Caco-2 (cell line): Measurements from ENCODE around the gene RSRC1. TPM values are rescaled to one million over a fixed set of nuclear protein-coding genes. Genes with fewer than 3 reads are reported as not detected.

Experiments used
- BruUV-seq: library from RNA; stranded (reverse); fragments of 400-500 nt; replicated peaks from 2 replicates; lab custom pipeline; 2021; lab: Mats Ljungman, UMichigan
- CTCF ChIA-PET: fragments of 300-600 bp; sonication (Branson Sonifier 250); formaldehyde crosslinking; loops from one replicate; lab custom pipeline; 2022; ENCODE audit warnings: antibody characterized with exemption; lab: Charles Lee
- POLR2A ChIA-PET: fragments of 300-600 bp; sonication (Branson Sonifier 250); formaldehyde crosslinking; loops from one replicate; lab custom pipeline; 2022; ENCODE audit warnings: antibody characterized with exemption; lab: Charles Lee
- DNase-seq, 2 experiments: peaks; one replicate each; pipeline versions ENCODE4 v3.0.0 to v3.0.0-alpha.2; 2020 to 2022
- H3K27me3 ChIP-seq: replicated peaks from 2 replicates; pipeline ENCODE4 v1.6.0; 2011; ENCODE audit warnings: low read length; ENCODE audit not compliant: control insufficient read depth, insufficient read depth
- H3K36me3 ChIP-seq: 2 replicates; pipeline ENCODE4 v1.5.1; 2011; ENCODE audit warnings: low read length; ENCODE audit not compliant: control insufficient read depth, insufficient read depth
- H3K4me1 ChIP-seq: fragments of 250-450 bp; sonication (Bioruptor Pico); 2 replicates; pipeline ENCODE4 v1.5.1; 2020; ENCODE audit warnings: mild to moderate bottlenecking
- H3K4me3 ChIP-seq: 2 replicates; pipeline ENCODE4 v1.5.1; 2011; ENCODE audit warnings: low read depth, mild to moderate bottlenecking, control low read depth, low read length
- H3K9me3 ChIP-seq: fragments of 250-450 bp; sonication (Bioruptor Pico); 2 replicates; pipeline ENCODE4 v1.5.1; 2020; ENCODE audit warnings: mild to moderate bottlenecking, moderate library complexity
- H3K27ac Mint-ChIP-seq: one replicate; pipeline ENCODE4 v1.8.0; 2022; ENCODE audit warnings: mixed read lengths; ENCODE audit not compliant: unreplicated experiment
- H3K27me3 Mint-ChIP-seq: one replicate; pipeline ENCODE4 v1.8.0; 2022; ENCODE audit warnings: mixed read lengths; ENCODE audit not compliant: insufficient read depth, unreplicated experiment
- H3K36me3 Mint-ChIP-seq: one replicate; pipeline ENCODE4 v1.8.0; 2022; ENCODE audit warnings: mild to moderate bottlenecking, mixed read lengths; ENCODE audit not compliant: insufficient read depth, unreplicated experiment
- H3K4me1 Mint-ChIP-seq: one replicate; pipeline ENCODE4 v1.8.0; 2022; ENCODE audit warnings: low read depth, mixed read lengths; ENCODE audit not compliant: unreplicated experiment
- H3K4me3 Mint-ChIP-seq: one replicate; pipeline ENCODE4 v1.8.0; 2022; ENCODE audit warnings: mild to moderate bottlenecking, moderate library complexity, mixed read lengths; ENCODE audit not compliant: unreplicated experiment
- H3K9me3 Mint-ChIP-seq: one replicate; pipeline ENCODE4 v1.8.0; 2022; ENCODE audit warnings: mixed read lengths; ENCODE audit not compliant: unreplicated experiment
- intact Hi-C: fragments of 100-400 bp; cut with micrococcal nuclease; formaldehyde crosslinking; loops from one replicate; pipeline ENCODE4 v1.10.0; 2022; ENCODE audit not compliant: unreplicated experiment
- total RNA-seq: library from RNA; stranded (reverse); gene quantifications from 2 replicates; pipeline ENCODE4 v1.2.3, GENCODE V29; 2022
- TF ChIP-seq, protein P1 (sequence below), 2 experiments: fragments of 200-600 bp in 1 of 2; IDR thresholded peaks; 1 replicate in 1 of 2; 2 replicates in 1 of 2; pipeline versions ENCODE4 v1.5.1 to v1.8.0; 2011 to 2022; ENCODE audit warnings: antibody characterized with exemption in 1 of 2, control low read depth in 1 of 2, inconsistent platforms in 1 of 2, low read depth in 1 of 2, low read length in 1 of 2, mild to moderate bottlenecking in 1 of 2, moderate library complexity in 1 of 2; ENCODE audit not compliant: insufficient read depth in 1 of 2, severe bottlenecking in 1 of 2, unreplicated experiment in 1 of 2

Gene RSRC1
- total RNA-seq, 1 experiment from 2014 or later, result 38.4 TPM

- H3K9me3 Mint-ChIP-seq, result no peaks in the 10 kb centered on the region
- no peak overlapping the region for H3K4me3 Mint-ChIP-seq
- Histone ChIP-seq H3K36me3 (no peaks in the 10 kb centered on the region), H3K9me3 (no peaks in the 10 kb centered on the region), H3K4me3 (no peak overlapping the region), H3K27me3 (no peaks in the 10 kb centered on the region), H3K4me1 (no peaks in the 10 kb centered on the region)
- CTCF ChIA-PET, result no interaction called here
- intact Hi-C loops, result no loop called here
- TF ChIP-seq, protein P1, sequence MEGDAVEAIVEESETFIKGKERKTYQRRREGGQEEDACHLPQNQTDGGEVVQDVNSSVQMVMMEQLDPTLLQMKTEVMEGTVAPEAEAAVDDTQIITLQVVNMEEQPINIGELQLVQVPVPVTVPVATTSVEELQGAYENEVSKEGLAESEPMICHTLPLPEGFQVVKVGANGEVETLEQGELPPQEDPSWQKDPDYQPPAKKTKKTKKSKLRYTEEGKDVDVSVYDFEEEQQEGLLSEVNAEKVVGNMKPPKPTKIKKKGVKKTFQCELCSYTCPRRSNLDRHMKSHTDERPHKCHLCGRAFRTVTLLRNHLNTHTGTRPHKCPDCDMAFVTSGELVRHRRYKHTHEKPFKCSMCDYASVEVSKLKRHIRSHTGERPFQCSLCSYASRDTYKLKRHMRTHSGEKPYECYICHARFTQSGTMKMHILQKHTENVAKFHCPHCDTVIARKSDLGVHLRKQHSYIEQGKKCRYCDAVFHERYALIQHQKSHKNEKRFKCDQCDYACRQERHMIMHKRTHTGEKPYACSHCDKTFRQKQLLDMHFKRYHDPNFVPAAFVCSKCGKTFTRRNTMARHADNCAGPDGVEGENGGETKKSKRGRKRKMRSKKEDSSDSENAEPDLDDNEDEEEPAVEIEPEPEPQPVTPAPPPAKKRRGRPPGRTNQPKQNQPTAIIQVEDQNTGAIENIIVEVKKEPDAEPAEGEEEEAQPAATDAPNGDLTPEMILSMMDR (IDR thresholded peaks at IDR 0.05; ENCODE audit: insufficient read depth in 1 of 2, low read depth in 1 of 2, low read length in 1 of 2, severe bottlenecking in 1 of 2, unreplicated experiment in 1 of 2), result no peak
- H3K36me3 Mint-ChIP-seq, result no peaks in the 10 kb centered on the region
- H3K4me1 Mint-ChIP-seq, result peaks cover 4% of the 10 kb centered on the region
- no peaks in the 10 kb centered on the region for H3K27me3 Mint-ChIP-seq
- POLR2A ChIA-PET, result no interaction called here
- DNase-seq, result no peak
- H3K27ac Mint-ChIP-seq, result no peak overlapping the region
- no TSS peak for BruUV-seq
These were observed 75.8 kb downstream of the RSRC1 start for GRCh38 chr3:158185711-158186110.

DNA sequence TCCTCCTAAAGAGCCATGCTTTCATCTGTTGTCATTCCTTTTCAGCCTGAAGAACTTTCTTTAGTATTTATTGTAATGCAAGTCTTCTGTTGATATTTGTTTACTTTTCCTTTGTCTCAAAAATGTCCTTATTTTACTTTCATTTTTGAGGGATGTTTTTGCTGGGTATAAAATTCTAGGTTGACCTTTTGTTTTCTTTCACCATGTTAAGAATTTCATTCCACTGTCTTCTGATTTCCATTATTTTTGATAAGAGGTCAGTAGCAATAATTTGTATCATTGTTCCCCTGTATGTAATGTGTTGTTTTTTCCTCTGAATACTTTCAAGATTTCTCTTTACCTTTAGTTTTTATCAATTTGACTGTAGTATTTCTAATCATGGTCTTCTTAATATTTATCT lies 91.1 kb downstream of the RSRC1 start:
- Mint-ChIP-seq H3K4me1 (peaks cover under 1% of the 10 kb centered on the region), H3K36me3 (no peaks in the 10 kb centered on the region), H3K27ac (no peak overlapping the region), H3K4me3 (no peak overlapping the region), H3K27me3 (no peaks in the 10 kb centered on the region), H3K9me3 (peaks cover 62% of the 10 kb centered on the region)
- Histone ChIP-seq H3K36me3 (no peaks in the 10 kb centered on the region), H3K4me1 (no peaks in the 10 kb centered on the region), H3K27me3 (no peaks in the 10 kb centered on the region), H3K9me3 (peaks cover 17% of the 10 kb centered on the region; the same call in 1 of the 2 replicates), H3K4me3 (no peak overlapping the region)
- TF ChIP-seq, protein P1 (IDR thresholded peaks at IDR 0.05; ENCODE audit: insufficient read depth in 1 of 2, low read depth in 1 of 2, low read length in 1 of 2, severe bottlenecking in 1 of 2, unreplicated experiment in 1 of 2), result no peak
- DNase-seq, result no peak
- BruUV-seq, result no TSS peak
- intact Hi-C loops, result no loop called here
- CTCF ChIA-PET, result no interaction called here
- POLR2A ChIA-PET, result no interaction called here

DNA sequence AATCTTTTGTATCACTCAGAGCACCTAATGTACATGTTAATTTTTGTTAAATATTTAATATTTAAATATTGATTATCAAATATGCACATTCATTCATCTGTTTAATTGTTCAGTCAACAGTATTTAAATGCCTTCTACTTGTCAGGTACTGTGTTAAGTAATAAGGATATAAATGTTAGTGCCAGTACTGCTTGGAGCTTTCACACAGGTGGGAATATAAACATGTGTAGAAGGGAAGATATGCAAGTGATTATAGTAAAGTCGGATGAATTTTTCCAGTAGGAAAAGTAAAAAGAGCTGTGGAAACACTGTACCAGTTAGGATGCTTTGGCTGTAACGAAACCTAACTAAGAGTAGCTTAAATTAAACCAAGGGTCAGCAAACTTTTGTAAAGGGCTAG lies 95.4 kb downstream of the RSRC1 start:
- H3K9me3 Mint-ChIP-seq, result peaks cover 34% of the 10 kb centered on the region
- no peak overlapping the region for H3K27ac Mint-ChIP-seq
- ChIA-PET POLR2A (no interaction called here), CTCF (no interaction called here)
- peaks cover 6% of the 10 kb centered on the region for H3K4me1 Mint-ChIP-seq
- no peaks in the 10 kb centered on the region for H3K27me3 Mint-ChIP-seq
- Histone ChIP-seq H3K36me3 (no peaks in the 10 kb centered on the region), H3K27me3 (no peaks in the 10 kb centered on the region), H3K4me1 (no peaks in the 10 kb centered on the region), H3K4me3 (no peak overlapping the region), H3K9me3 (peaks cover 12% of the 10 kb centered on the region; the same call in 1 of the 2 replicates)
- no peak for DNase-seq
- TF ChIP-seq, protein P1 (IDR thresholded peaks at IDR 0.05; ENCODE audit: insufficient read depth in 1 of 2, low read depth in 1 of 2, low read length in 1 of 2, severe bottlenecking in 1 of 2, unreplicated experiment in 1 of 2), result no peak
- no peak overlapping the region for H3K4me3 Mint-ChIP-seq
- H3K36me3 Mint-ChIP-seq, result no peaks in the 10 kb centered on the region
- intact Hi-C loops, result no loop called here
- BruUV-seq, result no TSS peak
